Activated naive CD4-positive, alpha-beta T cell (primary cell): ENCODE data around the gene ATE1.
A peak's percentile ranks its signal among the peaks of the same experiment; 100 is the strongest.
"Not testable (repeated sequence)": the region's sequence is repeated elsewhere in the genome, so short reads cannot be mapped to it uniquely, and the experiment has no call there.

Experiments
- DNase-seq, 4 experiments: peaks; one replicate each; lab custom pipeline; 2025; lab: John Stamatoyannopoulos, UW

The ATE1 gene

DNA sequence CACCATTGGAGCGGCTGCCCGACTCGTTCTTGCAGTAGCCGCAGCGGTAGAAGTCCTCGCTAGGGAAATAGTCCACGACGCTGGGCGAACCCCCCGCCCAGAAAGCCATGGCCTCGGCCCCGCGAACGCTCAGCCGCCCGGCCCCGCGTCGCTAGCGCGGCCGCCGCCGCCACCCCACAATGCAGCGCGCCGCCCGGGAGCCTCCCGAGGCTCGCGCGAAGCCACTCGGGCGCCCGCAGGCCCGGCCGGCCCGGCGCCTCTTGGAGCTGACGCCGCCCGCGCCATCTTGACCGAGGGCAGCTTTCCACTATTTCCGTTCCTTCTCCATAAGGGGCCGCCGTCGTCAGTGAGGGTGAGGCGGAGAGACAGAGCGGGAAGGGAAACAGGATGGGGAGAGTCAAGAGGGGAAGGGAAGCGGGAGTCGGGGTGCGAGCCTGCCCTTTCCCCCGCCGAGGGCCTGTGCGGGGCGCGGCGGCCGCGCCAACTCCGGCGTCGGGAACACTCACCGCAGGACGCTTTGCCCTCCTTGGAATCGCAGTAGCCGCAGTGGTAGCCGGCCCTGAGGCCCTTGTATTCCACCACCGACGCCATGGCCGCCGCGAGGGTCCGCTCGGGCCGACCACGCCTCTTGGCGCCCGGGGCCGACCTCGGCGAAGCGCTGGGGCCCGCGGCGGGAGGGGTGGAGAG is at the start of gene ATE1:
ATE1 (minus strand) TSS at position 191 of the 687 bp plus-strand sequence; CDS start at position 109, 82 bp downstream.
- peak; percentile 46 to 74 (median 57) for DNase-seq

DNA sequence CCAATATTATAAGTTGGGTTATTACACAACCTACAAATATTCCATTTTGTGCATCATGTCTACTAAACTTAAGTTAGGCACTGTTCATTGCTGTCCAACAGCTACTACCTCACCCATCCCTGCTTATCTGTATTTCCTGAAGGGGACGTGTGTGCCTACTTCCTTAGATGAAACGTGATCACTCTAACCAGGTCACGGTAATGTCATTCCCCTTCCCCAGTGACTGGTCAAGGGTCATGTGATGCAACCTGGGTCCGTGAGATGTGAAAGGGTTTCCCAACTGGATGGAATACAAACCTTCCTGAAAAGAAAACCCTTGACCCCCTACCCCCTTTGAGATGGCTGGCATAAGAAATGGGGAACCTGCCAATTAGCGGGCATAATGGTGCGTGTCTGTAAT is 48.8 kb upstream of the ATE1 start:
- DNase-seq: no peak

DNA sequence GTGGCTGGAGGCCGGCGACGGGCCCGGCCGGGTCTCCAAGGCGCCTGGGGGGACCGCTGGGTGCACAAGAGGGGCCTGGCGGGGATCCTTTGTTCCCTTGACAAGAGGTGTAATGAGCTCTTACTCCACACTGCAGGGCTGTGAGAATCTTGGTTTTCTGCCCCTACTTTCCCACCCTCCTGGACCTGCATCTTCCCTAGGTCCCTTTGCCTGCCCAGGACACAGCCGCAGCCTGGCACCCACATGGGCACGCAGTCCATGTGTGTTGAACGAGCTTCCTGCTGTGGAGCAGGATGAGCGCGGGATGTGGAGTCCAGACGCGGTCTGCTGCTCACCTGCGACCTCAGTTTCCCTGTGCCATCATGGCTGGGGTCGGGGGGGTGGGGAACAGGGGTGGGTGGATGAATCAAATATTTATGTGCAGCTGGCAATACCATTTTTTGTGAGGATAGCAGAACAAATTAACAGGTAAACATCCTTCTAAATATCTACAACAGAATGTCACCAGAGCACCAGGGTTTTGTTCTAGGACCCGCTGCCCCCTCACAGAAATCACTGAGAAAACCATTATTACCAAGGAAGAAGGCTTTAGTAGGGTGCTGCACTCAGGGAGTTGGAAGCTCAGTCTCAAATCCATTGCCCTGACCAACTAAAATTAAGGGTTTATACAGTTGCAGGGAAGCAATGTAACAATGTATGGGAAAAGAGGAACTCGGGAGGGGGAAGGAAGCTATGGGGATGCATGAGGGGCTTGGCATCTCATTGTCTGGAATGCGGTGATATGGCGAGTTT is 47.7 kb upstream of the ATE1 start:
- DNase-seq: no peak

DNA sequence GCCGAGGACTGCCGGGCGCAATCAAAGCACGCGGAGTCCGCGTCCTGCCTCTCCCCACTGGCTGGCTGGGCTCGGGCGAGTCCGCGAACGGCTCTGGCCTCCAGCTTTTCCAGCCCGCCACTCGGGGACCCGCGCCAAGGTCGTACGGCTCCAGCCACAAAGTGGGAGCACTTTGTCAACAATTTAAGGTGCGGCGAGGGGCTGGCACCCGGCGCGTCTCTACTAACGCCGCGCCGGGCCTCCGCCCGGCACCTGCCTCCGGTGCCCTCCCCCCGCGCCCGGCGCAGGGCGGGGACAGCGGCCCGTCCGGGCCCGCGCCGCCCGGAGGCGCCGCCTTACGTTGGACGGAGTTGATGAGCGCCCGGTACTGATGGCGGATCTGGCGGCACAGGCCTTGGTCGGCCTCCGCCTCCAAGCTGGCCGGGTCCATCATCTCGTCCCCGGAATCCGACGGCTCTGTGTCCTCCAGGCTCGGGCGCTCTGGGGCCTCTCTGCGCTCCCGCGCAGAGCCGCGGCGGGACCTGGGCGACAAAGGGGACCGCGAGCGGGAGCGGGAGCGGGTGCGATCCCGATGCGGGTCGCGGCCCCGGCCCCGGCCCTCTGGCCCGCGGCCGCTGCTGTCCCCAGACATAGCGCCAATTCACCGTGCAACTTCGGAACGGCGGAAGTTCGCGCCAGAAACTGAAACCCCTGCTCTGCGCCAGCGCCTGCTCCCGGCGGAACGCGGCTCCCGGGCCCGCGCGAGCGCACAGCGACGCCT is 46.9 kb upstream of the ATE1 start, which contains the start of gene NSMCE4A:
NSMCE4A (minus strand) TSS at position 683 of the 760 bp plus-strand sequence; CDS start at position 631, 52 bp downstream.
- DNase-seq: peak; percentile 31 to 60 (median 46)

DNA sequence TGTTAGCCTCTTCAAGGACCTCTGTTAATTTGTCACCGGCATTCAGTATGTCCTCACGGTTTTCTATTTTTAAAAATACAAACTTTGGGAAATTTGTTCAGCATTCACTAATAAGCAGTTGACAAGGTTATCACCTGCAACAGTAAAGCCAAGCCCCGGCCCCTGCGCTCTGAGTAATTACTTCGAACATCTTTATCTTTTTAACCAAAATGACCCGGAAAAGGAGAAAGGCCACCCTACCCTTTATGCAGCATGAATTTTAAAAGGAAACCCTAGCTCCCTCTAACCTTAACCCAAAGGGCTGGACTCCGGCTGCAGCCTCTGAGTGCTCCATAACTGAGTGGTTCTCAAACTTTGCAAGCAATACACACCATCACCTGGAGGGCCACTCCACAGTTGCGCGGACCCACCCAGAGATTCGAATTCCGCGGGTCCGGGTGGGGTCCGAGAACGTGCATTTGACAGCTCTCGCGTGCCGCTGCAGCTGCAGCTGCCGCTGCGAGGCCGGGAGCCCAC is 46.2 kb upstream of the ATE1 start:
- no peak for DNase-seq

DNA sequence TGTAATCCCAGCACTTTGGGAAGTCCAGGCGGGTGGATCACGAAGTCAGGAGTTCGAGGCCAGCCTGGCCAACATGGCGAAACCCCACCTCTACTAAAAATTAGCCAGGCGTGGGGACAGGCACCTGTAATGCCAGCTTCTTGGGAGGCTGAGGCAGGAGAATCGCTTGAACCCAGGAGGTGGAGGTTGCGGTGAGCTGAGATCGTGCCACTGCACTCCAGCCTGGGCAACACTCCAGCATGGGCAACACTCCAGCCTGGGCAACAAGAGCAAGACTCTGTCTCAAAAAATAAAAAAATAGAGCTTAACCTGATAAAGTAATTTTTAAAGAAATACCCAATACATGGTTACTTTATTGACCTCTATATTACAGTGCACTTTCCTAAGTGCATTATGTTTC is 41.3 kb upstream of the ATE1 start:
- not testable (repeated sequence) for DNase-seq

DNA sequence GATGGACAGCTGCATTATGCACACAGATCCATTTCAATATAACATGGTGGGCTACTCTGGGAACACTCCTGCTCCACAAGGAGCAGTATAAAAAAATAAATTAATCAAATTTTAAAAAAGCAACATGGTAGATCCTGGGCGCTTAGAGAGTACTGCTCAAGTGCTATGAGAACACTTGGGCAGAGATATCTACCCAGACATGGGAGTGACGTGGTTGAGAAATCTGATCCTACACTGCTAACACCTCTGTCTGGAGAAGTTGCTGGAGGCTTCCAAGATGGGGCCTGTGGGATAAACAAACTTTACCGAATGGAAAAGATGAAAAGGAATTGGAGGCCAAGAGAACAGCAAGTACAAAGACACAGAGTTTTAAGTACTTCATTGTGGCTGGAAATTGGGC is 38.2 kb upstream of the ATE1 start:
- DNase-seq: no peak

DNA sequence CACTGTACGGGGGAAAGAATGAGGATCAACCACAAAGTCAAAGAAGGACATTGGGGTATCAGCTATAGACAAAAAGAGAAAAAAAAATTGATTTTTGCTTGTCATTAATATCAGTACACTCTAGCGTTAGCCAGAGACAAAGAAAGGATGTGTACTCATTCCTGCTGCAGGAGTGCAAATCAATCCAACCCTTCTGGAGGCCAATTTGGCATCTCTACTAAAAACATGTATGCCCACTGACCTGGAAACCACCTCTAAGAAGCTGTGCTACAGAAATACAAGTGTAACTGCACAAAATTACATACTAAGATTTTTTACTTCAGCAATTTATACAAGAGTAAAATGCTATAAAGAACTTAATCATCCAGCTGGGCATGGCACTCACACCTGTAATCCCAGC is 33.6 kb upstream of the ATE1 start:
- DNase-seq: no peak

DNA sequence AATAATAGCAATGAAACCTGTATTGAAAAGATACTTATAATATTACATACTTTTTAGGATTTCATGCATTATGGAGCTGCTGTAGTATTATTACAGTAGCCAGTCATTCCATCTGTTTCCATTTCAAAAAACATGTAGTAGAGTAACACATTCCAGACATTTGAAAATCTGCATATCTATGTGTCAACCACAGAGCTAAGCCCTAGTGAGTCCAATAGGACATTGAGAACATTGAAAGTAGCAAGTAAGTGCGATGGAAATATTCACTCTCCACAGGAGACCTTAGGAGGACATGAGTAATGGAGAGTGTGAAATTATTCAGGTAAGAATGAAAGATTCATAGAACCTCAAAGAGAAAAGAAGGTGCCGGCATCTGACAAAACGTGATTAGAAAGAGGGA is 31.8 kb upstream of the ATE1 start:
- no peak for DNase-seq

DNA sequence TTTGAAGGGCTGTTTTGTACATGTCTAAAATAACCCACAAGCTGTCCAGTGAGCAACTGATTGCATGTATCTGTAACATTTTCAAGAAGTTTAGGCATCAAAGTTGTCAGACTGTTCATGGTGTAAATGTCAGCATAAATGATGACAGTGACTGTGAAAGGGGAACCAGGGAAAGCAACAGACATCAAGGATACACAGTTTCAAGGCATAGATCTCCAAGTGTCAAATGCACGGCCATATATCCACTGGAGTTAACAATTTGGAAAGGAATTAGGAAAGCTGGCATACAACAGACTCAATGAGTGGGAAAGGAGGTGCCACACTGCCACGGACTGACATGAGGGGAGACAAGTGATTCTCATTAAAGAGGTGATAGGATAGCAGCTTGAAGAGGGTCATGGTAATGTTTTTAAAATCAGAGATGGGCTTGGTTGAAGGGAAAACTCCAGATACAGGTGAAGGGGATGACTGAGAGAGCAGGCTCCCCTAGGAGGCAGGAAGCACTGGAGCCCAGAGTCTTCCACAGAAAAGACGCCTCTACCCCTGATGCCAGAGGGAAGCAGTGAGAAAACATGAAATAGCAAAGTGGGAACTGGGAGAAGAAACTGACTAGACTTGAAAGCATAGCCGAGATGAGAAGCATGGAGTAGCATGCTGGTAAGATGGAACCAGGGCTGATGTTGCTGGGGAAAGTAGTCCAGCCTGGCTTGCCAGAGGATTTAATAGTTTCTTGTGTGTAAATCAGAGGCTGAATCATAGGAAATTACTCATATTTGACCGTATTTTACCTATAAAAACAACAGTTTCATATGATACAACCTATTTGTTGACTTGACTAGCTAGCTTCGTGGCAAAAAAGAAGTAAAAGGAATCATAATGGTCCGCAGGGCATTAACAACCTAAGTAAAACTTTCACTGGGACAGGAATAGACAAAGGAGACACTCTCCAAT is 28.6 kb upstream of the ATE1 start:
- DNase-seq: no peak

DNA sequence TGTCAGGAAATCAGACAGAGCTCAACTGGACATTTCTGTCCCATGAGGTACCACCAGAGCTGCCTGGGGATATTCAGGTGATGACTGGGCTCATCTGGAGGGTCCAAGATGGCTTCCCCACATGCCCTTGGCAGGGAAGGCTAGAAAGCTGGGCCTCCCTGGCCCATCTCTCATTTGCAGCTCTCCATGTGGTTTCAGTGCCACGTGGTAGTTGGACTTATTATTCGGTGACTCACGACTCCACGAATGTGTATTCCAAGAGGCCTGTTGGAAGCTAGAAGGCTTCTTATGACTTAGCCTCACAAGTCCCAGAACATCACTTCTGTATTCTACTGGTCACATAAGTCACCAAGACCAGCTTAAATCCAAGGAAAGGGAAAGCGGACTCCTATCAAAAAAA is 24.4 kb upstream of the ATE1 start:
- DNase-seq: no peak

DNA sequence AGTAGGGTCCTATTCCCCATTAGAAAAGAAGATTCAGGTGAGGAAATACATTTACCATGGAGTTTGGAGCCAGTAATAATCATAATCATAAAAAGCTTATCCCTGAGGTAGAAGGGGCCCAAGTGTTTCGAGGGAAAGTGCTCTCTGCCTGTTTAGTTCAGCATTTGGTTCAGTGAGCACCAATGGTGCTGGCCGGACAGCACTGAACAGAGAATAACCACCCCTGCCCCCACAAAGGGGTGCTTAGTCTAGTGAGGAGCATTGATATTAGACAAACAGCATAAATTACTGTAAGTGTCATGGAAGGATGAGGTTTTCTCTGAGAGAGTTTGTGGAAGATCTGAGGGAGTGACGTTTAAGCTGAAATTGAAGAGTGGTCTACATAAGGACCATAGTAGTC is 21.6 kb upstream of the ATE1 start:
- DNase-seq: no peak

DNA sequence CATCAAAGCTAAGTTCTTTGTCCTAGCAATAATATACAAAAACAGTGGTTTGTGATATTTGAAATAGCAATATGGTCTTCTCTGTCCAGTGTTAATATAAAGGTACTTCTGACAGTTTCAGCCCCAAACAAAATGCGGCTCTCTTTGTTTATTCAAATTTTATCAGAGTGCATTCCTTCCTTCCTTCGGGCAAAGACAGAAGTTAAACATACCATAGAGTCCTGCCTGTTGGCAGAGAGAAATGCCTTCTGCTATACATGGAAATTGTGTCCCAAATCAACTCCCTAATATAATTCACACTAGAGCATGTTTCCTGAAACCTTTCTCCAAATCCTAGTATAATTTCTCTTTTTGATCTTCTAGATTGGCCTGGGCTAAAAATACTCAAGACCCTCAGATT is 21.2 kb upstream of the ATE1 start:
- no peak for DNase-seq

DNA sequence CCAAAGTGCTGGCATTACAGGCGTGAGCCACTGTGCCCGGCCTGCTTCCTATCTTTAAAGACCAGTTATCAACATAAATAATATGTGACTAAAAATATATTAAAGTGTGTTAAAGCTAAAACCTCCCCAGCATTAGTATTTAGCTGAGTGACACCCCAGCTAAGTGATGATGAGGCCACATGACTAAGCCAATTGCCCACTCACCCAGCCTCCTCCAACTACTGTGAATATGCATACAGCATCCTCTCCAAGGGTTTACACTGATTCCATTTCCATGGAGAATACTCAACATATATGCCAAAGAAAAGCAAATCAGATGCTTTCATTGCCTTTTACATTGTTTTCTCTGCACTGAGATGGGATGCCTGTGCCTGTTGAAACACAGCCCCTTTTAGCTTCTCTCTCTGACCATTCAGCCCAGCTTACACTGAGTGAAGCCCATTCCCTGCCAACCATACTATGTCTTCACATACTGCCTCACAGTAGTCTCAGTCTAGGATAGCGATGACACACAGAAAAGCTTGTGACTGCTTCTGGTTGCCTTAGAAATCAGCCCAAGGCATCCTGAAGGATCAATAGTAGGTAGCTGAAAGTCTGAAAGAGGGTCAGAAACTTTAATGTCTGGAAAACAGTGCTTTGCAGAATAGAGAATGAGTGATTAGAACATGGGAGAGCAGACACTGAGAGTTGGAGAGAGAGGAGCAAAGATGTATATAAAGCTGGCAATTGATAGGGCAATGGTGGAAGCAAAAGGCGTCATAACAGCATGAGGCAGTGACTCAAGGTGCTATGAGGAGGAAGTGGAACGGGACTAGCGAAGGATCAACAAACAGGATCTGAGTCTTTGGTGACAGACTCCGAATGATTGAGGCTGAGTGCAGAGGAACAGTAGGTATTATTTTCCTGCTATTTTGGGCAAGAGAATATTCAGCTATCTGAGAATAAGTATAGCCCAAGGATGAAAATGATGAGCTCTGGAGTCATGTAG is 19.8 kb upstream of the ATE1 start:
- no peak for DNase-seq

DNA sequence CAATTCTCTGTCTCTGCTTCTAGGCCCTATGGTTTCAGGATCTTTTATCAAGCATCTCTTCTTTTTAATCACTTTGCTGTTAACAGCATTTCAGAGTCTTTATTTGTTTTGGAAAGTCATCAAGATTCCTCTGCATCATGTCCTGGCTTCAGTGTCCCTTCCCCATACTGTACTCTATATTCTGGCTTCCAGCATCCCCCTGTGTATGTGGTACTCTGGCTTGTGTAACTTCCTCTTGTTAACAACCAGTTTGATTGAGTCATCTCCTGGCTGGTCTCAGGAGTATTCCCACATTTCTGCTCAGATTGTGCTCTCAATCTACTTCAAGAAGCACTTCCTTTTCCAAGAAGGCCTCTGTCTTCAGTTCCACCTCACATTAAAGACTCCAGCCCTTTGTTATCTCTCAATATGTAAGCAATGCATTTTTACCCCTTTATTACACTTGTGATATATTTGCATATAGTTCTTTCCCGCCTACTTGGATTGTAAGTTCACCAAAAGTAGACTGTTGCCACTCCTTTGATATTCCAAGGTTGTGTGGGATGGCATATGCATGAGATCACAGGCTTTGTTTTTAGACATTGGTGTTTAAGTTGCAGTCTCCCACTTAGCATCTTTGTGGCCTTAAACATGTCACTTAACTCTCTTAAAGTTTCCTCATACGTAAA is 15.1 kb upstream of the ATE1 start:
- no peak for DNase-seq

DNA sequence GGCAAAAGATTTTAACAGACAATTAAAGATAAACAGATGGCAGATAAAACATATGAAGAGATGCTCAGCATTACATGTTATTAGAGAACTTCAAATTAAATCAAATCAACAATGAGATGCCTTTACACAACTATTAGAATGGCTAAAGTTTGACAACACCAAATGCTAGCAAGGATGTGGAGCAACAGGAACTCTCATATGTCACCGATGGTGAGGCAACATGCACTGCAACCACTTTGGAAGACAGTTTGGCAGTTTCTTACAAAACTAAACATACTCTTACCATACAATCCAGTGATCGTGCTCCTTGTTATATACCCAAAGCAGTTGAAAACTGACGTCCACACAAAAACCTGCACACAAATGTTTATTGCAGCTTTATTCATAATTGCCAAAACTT is 13.7 kb upstream of the ATE1 start:
- DNase-seq: no peak

DNA sequence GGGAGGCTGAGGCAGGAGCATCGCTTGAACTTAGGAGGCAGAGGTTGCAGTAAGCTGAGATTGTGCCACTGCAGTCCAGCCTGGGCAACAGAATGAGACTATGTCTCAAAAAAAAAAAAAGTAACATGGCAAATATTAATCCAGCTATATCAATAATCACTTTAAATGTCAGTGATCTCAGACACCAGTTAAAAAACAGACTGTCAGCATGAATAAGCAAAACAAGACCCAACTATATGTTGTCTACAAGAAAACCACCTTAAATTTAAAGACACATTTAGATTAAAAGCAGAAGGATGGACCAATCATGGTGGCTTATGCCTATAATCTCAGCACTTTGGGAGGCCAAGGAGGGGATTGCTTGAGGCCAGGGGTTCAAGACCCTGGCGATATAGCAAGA is 8.5 kb upstream of the ATE1 start:
- DNase-seq: no peak

DNA sequence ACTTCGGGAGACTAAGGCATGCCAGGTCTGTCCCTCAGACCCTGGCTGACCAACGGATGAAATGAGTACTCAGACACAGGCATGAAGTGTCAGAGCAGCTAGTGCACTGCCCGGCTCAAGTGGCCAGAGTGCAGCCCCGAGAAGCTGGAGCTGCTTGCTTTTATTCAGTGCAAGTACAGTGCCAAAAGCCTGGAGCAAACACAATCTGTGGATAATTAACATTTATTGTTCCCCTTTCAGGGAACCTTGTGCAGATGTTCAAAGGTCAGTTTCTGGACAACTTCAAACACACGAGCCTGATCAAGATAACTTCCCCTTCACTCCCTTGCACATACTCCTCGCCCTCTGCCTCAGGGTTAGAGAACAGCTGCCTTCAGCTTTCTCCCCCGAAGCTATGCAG is 7.9 kb upstream of the ATE1 start:
- DNase-seq: no peak

DNA sequence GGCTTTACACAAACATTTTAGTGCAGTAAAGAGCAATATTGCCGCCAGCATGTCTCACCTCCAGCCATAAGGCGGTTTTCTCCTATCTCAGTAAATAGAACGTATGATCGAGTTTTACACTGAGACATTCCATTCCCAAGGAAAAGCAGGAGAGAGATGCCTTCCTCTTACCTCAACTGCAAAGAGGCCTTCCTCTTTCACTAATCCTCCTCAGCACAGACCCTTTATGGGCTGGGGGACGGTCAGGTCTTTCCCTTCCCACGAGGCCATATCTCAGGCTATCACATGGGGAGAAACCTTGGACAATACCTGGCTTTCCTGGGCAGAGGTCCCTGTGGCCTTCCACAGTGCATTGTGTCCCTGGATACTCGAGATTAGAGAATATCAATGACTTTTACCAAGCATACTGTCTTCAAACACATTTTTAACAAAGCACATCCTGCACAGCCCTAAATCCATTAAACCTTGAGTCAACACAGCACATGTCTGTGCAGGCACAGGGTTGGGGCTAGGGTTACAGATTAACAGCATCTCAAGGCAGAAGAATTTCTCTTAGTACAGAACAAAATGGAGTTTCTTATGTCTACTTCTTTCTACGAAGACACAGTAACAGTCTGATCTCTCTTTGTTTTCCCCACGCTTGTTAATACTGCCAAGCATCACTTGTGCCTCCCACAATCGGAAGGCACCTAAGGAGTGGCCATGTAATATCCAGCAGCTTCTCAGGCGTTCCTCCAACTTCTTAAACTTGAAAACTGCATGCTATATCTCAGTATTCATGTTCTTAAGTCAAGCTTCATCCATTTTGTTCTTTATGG is 2.6 kb upstream of the ATE1 start:
- DNase-seq: not testable (repeated sequence)
